RWPE1 (cell line): ENCODE data around the gene HCAR2.
"Not testable (repeated sequence)": the region's sequence is repeated elsewhere in the genome, so short reads cannot be mapped to it uniquely, and the experiment has no call there.

Source experiments
- CTCF ChIA-PET: fragments of 350-600 bp; sonication (Branson Sonifier 250); formaldehyde crosslinking; extraction: SDS; loops from one replicate; lab custom pipeline; 2021; lab: Yijun Ruan, JAX
- POLR2A ChIA-PET: fragments of 400-600 bp; formaldehyde crosslinking; extraction: SDS; loops from one replicate; lab custom pipeline; 2020; ENCODE audit warnings: antibody characterized with exemption; ENCODE audit not compliant: low non-redundant PET; lab: Yijun Ruan, JAX
- DNase-seq: peaks from one replicate; pipeline ENCODE4 v3.0.0; 2012; ENCODE audit warnings: low spot score
- H3K27ac ChIP-seq: fragments of 450-650 bp; 2 replicates; pipeline ENCODE4 v1.5.1; 2017
- CTCF ChIP-seq: fragments of 450-650 bp; conservative IDR thresholded peaks from 2 replicates; pipeline ENCODE4 v1.5.1; 2017; ENCODE audit warnings: low read depth, mild to moderate bottlenecking

Gene HCAR2

GRCh38 chr12:122726080-122726558 lies 23.0 kb upstream of the HCAR2 start:
- ChIA-PET POLR2A (no interaction called here), CTCF (no interaction called here)
- no peak for TF ChIP-seq CTCF
- DNase-seq = peak; percentile 79
- peak overlapping the region; percentile 25; the same call in 1 of the 2 replicates for H3K27ac ChIP-seq

- ChIA-PET CTCF (no interaction called here), POLR2A (no interaction called here)
- TF ChIP-seq CTCF = no peak
- H3K27ac ChIP-seq = peak overlapping the region; percentile 63
- no peak for DNase-seq
Observed at GRCh38 chr12:122725452-122726079, 22.4 kb upstream of the HCAR2 start.

- DNase-seq = no peak
- POLR2A ChIA-PET = no interaction called here
- no peak for TF ChIP-seq CTCF
- H3K27ac ChIP-seq = peak overlapping the region; percentile 10; the same call in 1 of the 2 replicates
- CTCF ChIA-PET = no interaction called here
Observed at GRCh38 chr12:122724641-122725243, 21.6 kb upstream of the HCAR2 start.

GRCh38 chr12:122722387-122722786 lies 19.2 kb upstream of the HCAR2 start:
- H3K27ac ChIP-seq = peak overlapping the region; percentile 98
- no peak for TF ChIP-seq CTCF
- CTCF ChIA-PET = no interaction called here
- POLR2A ChIA-PET = no interaction called here
- DNase-seq = no peak

GRCh38 chr12:122721057-122721545 lies 17.9 kb upstream of the HCAR2 start:
- TF ChIP-seq CTCF = no peak
- CTCF ChIA-PET = no interaction called here
- POLR2A ChIA-PET = interaction anchor here (0.6 kb wide), 1 partner anchor 32 kb away, joined by 4 read pairs; no protein-coding TSS in a partner anchor
- peak overlapping the region; percentile 98 for H3K27ac ChIP-seq
- DNase-seq = peak; percentile 79

- DNase-seq, H3K27ac ChIP-seq, CTCF ChIA-PET, POLR2A ChIA-PET: not testable (repeated sequence)
Observed at GRCh38 chr12:122716658-122717057, 13.5 kb upstream of the HCAR2 start, which contains the start of gene HCAR3. Gene HCAR3, minus strand, starts transcription at chr12:122716811. Its CDS starts 74 bp downstream, at chr12:122716737.

- DNase-seq, H3K27ac ChIP-seq, POLR2A ChIA-PET: not testable (repeated sequence)
- CTCF ChIA-PET = interaction anchor here (1.1 kb wide), 1 partner anchor 77 kb away, joined by 3 read pairs; no protein-coding TSS in a partner anchor
Observed at GRCh38 chr12:122715211-122715610, 12.1 kb upstream of the HCAR2 start.

GRCh38 chr12:122713491-122714188 lies 10.5 kb upstream of the HCAR2 start:
- H3K27ac ChIP-seq = peak overlapping the region; percentile 80
- POLR2A ChIA-PET, DNase-seq, CTCF ChIA-PET: not testable (repeated sequence)

GRCh38 chr12:122711266-122711665 lies 8.1 kb upstream of the HCAR2 start:
- CTCF ChIA-PET = interaction anchor here (0.6 kb wide), 1 partner anchor 9 kb away, joined by 5 read pairs; no protein-coding TSS in a partner anchor
- H3K27ac ChIP-seq, DNase-seq, POLR2A ChIA-PET: not testable (repeated sequence)

GRCh38 chr12:122710341-122710740 lies 7.2 kb upstream of the HCAR2 start:
- H3K27ac ChIP-seq, CTCF ChIA-PET, DNase-seq, POLR2A ChIA-PET: not testable (repeated sequence)
